Adrenal gland (tissue), 12 donors: Measurements from ENCODE around the gene NXPE2. TPM values are rescaled to one million over a fixed set of nuclear protein-coding genes. Genes with fewer than 3 reads are reported as not detected.
A peak's percentile ranks its signal among the peaks of the same experiment; 100 is the strongest.

Source experiments
- DNase-seq, 7 donors: peaks; one replicate each; pipeline ENCODE4 v3.0.0-alpha.2; 2019 to 2020
- H3K27ac ChIP-seq, 5 donors: fragments of 200-600 bp; sonication (generic) in 4 of 5; 1 replicate in 3 of 5; 2 replicates in 2 of 5; pipeline versions ENCODE4 v1.5.1 to v1.8.0; 2016 to 2020; ENCODE audit warnings: mild to moderate bottlenecking in 1 of 5
- H3K27me3 ChIP-seq: fragments of 200-600 bp; 2 replicates; pipeline ENCODE4 v1.8.0; 2021
- H3K36me3 ChIP-seq, 2 donors: fragments of 200-600 bp; replicated peaks in 1 of 2; 1 replicate in 1 of 2; 2 replicates in 1 of 2; pipeline versions ENCODE4 v1.5.1 to v1.8.0; 2018 to 2022
- H3K4me1 ChIP-seq, 2 donors: fragments of 200-600 bp; replicated peaks in 1 of 2; 1 replicate in 1 of 2; 2 replicates in 1 of 2; pipeline versions ENCODE4 v1.5.1 to v1.8.0; 2018 to 2021
- H3K4me3 ChIP-seq, 4 donors: fragments of 200-600 bp; sonication (generic) in 3 of 4; one replicate each; pipeline ENCODE4 v1.5.1; 2016 to 2018
- H3K9me3 ChIP-seq, 3 donors: fragments of 200-600 bp; sonication (generic) in 1 of 3; replicated peaks in 1 of 3; 1 replicate in 2 of 3; 2 replicates in 1 of 3; pipeline versions ENCODE4 v1.5.1 to v1.8.0; 2016 to 2021
- POLR2A ChIP-seq, 2 donors: fragments of 450-650 bp; IDR thresholded peaks; one replicate each; pipeline ENCODE4 v1.6.1; 2017; ENCODE audit warnings: antibody characterized with exemption in 2 of 2, mild to moderate bottlenecking in 2 of 2, moderate library complexity in 1 of 2
- WGBS, 4 donors: extraction: QIAGEN DNeasy Blood & Tissue Kit in 2 of 4; methylation state at CpG; one replicate each; pipeline versions ENCODE4 v1.1.5 to v1.1.7; 2013 to 2017; 5-methylcytosine and 5-hydroxymethylcytosine counted together
- intact Hi-C, 2 donors: fragments of 100-400 bp; cut with DNase I; formaldehyde crosslinking; loops; one replicate each; pipeline versions ENCODE4 v1.14.1 to v1.15.0; 2022 to 2023
- polyA plus RNA-seq, 3 donors: library from polyadenylated mRNA; stranded (reverse); fragments of 200-250 nt in 2 of 3; fragments of 350-450 nt in 1 of 3; fragmentation: Illumina TruSeq in 1 of 3; extraction: RNeasy Lipid Tissue Mini Kit (QIAGEN cat#74804) in 1 of 3; gene quantifications; one replicate each; pipeline ENCODE4 v1.2.3, GENCODE V29; 2013 to 2014
- total RNA-seq, 9 donors: library from RNA; depleted of rRNA in 4 of 9; stranded (reverse); fragments of >200 nt in 4 of 9; fragments of 120-200 nt in 1 of 9; fragmentation: NEBNext Ultra II Directional in 1 of 9; extraction: Animal tissue kit (Norgen Biotek cat#: 25700) in 1 of 9; gene quantifications; one replicate each; pipeline versions ENCODE4 v1.1.0 to v1.2.4, GENCODE V29; 2013 to 2023
- TF ChIP-seq, protein P1 (sequence below), 6 experiments: fragments of 450-650 bp in 4 of 6; fragments of 200-600 bp in 2 of 6; sonication (generic) in 1 of 6; IDR thresholded peaks; 1 replicate in 5 of 6; 2 replicates in 1 of 6; pipeline versions ENCODE4 v1.5.1 to v1.8.0; 2016 to 2021; ENCODE audit warnings: antibody characterized with exemption in 6 of 6, mild to moderate bottlenecking in 2 of 6, moderate library complexity in 1 of 6
- donor health status: healthy with polysubstance abuse.
- donor health status: Bipolar disorder and iron deficiency.
- donor health status: DM: yes; HTN: yes; CAD: no.
- donor health status: DM: no; HTN: no; CAD: no.
- donor health status: DM: no; HTN: no; CAD: no.
- donor health status: DM: yes; HTN: yes; CAD: no.

The NXPE2 gene
- total and polyA plus RNA-seq, 12 donors: 0.14 to 0.28 TPM; not detected in 10

DNA sequence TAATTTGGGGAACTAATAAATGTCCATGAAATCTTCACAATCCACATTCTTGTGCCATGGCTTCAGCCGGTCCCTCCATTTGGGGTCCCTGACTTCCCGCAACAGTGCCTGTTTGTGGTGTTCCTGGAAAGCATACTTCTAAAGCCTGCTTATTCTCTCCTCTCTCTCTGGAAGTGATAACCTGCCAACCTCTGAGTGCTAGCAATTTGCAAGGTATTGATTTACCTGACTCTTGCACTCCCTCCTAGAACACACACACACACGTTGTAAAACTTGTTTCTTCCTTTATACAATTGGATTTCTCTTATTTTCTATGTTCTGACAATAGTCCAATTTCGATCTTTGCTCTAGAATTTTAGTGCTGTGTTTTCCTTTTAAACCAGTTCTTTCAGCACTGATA, 58.5 kb downstream of the NXPE2 start:
- no peaks in the 10 kb centered on the region for H3K9me3 ChIP-seq
- no peaks in the 10 kb centered on the region for H3K4me1 ChIP-seq
- no peak for DNase-seq
- WGBS, 4 donors: 72 to 83% (median 79%) methylated on average over 4 of the region's 4 CpGs
- H3K4me3 ChIP-seq: no peak overlapping the region
- TF ChIP-seq, protein P1, sequence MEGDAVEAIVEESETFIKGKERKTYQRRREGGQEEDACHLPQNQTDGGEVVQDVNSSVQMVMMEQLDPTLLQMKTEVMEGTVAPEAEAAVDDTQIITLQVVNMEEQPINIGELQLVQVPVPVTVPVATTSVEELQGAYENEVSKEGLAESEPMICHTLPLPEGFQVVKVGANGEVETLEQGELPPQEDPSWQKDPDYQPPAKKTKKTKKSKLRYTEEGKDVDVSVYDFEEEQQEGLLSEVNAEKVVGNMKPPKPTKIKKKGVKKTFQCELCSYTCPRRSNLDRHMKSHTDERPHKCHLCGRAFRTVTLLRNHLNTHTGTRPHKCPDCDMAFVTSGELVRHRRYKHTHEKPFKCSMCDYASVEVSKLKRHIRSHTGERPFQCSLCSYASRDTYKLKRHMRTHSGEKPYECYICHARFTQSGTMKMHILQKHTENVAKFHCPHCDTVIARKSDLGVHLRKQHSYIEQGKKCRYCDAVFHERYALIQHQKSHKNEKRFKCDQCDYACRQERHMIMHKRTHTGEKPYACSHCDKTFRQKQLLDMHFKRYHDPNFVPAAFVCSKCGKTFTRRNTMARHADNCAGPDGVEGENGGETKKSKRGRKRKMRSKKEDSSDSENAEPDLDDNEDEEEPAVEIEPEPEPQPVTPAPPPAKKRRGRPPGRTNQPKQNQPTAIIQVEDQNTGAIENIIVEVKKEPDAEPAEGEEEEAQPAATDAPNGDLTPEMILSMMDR (IDR thresholded peaks at IDR 0.05): no peak
- no peak for TF ChIP-seq POLR2A (IDR thresholded peaks at IDR 0.05)
- no peaks in the 10 kb centered on the region for H3K27me3 ChIP-seq
- no peaks in the 10 kb centered on the region for H3K36me3 ChIP-seq
- no peak overlapping the region for H3K27ac ChIP-seq
- intact Hi-C loops: no loop called here

DNA sequence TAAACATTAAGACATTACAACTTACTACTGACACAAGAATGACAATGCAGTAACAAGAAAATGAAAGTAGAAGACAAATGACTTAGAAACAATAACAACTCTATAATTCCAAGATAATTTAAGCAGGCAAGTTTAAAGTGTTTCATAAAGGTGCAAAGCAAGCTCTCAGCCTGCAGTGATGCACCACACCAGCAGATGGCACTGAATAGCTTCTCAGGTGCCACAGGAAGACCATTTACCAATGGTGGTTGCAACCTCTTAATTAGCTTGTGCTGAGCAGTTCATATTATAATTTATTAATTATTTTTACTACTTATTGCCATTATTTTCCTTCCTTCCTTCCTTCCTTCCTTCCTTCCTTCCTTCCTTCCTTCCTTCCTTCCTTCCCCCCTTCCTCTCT, 60.6 kb downstream of the NXPE2 start:
- peak; percentile 18 to 68 (median 37) for DNase-seq
- intact Hi-C loops: no loop called here
- Histone ChIP-seq H3K36me3 (no peaks in the 10 kb centered on the region), H3K27ac (no peak overlapping the region), H3K4me1 (no peaks in the 10 kb centered on the region), H3K27me3 (no peaks in the 10 kb centered on the region), H3K4me3 (no peak overlapping the region), H3K9me3 (no peaks in the 10 kb centered on the region)
- TF ChIP-seq, protein P1 (IDR thresholded peaks at IDR 0.05): peak; percentile 47 to 70 (median 62)
- TF ChIP-seq POLR2A (IDR thresholded peaks at IDR 0.05): no peak

DNA sequence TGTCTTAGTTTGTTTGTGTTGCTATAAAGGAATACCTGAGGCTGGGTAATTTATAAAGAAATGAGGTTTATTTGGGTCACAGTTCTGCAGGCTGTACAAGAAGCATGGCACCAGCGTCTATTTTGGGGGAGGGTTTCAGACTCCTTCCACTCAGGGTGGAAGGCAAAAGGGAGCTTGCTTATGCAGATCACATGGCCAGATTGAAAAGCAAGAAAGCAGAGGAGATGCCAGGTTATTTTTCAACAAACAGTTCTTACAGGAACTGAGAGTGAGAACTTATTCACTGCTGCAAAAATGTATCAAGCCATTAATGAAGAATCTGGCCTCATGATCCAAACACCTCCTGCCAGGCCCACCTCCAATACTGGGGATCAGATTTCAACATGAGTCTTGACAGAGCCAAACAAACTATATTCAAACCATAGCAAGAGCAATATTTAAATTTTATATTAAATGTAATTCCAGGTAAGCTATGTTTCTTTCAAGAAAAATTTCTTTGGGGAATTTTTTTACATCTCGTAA, 66.9 kb downstream of the NXPE2 start:
- no peak overlapping the region for H3K27ac ChIP-seq
- no peak overlapping the region for H3K4me3 ChIP-seq
- no peaks in the 10 kb centered on the region for H3K36me3 ChIP-seq
- no peak for DNase-seq
- intact Hi-C loops: no loop called here
- 65 to 87% (median 78%) methylated on average over 2 of the region's 2 CpGs for WGBS, 4 donors
- no peaks in the 10 kb centered on the region for H3K27me3 ChIP-seq
- no peaks in the 10 kb centered on the region for H3K9me3 ChIP-seq
- TF ChIP-seq POLR2A (IDR thresholded peaks at IDR 0.05): no peak
- TF ChIP-seq, protein P1 (IDR thresholded peaks at IDR 0.05): no peak
- H3K4me1 ChIP-seq: no peaks in the 10 kb centered on the region

DNA sequence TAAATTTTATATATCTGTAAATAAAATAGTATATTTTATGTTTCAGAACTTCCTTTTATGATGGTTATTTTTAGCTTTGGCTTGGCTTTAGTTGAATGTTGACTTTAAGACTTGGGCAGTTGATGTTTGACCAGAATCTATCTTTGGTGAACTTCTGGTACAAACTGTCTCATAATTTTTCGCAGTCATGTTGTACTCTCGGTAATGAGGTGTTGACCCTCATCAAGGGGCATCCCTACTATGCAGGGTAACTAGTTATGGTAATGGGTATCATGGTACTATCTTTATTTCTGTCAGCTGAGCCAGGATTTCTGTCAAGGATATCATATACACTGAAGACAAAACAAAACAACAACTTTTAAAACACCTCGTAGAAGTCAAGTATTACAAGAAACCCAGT, 67.7 kb downstream of the NXPE2 start:
- Histone ChIP-seq H3K4me1 (no peaks in the 10 kb centered on the region), H3K27ac (no peak overlapping the region), H3K4me3 (no peak overlapping the region), H3K36me3 (no peaks in the 10 kb centered on the region), H3K9me3 (no peaks in the 10 kb centered on the region), H3K27me3 (no peaks in the 10 kb centered on the region)
- TF ChIP-seq, protein P1 (IDR thresholded peaks at IDR 0.05): no peak
- TF ChIP-seq POLR2A (IDR thresholded peaks at IDR 0.05): no peak
- DNase-seq: no peak
- 68 to 83% (median 74%) methylated on average over 3 of the region's 3 CpGs for WGBS, 4 donors
- intact Hi-C loops: no loop called here

Other genes with a start within 250 kb of the NXPE2 start
- gene REXO2, start 239.1 kb upstream of the NXPE2 start, total RNA-seq: 100 to 1,000 TPM in 7 of 9 donors, 10 to 100 TPM in 2; 76.6 to 211 (median 107) TPM
- gene REXO2, start 239.1 kb upstream of the NXPE2 start, polyA plus RNA-seq: 100 to 1,000 TPM in 1 of 3 donors, 10 to 100 TPM in 2; 50.5 to 171 (median 77.4) TPM
- under 1 TPM in 1 of 9 donors, not detected in 8; 0.15 TPM for gene NXPE1, start 118.6 kb upstream of the NXPE2 start, total RNA-seq
- not detected for gene NXPE1, start 118.6 kb upstream of the NXPE2 start, polyA plus RNA-seq
- not detected for gene NXPE4, start 82.7 kb upstream of the NXPE2 start, total RNA-seq
- not detected for gene NXPE4, start 82.7 kb upstream of the NXPE2 start, polyA plus RNA-seq